ENCODE data around the gene CDK5R2.

Gene CDK5R2

GRCh38 chr2:218957671-218958070 is 1.8 kb upstream of the CDK5R2 start:
- TF ChIP-seq CTCF (conservative IDR thresholded peaks at IDR 0.05; ENCODE audit: control insufficient read depth, insufficient read depth, low read depth, low read length) = no peak
- H3K4me3 ChIP-seq (ENCODE audit: control insufficient read depth, low read depth, low read length) = no peak overlapping the region
- no peak for DNase-seq (ENCODE audit: low read depth)

GRCh38 chr2:218958276-218958675 is 1.2 kb upstream of the CDK5R2 start:
- no peak overlapping the region for H3K4me3 ChIP-seq (ENCODE audit: control insufficient read depth, low read depth, low read length)
- no peak for TF ChIP-seq CTCF (conservative IDR thresholded peaks at IDR 0.05; ENCODE audit: control insufficient read depth, insufficient read depth, low read depth, low read length)
- DNase-seq (ENCODE audit: low read depth) = no peak

GRCh38 chr2:218959761-218960308 is 369 bp downstream of the CDK5R2 start:
- H3K4me3 ChIP-seq (ENCODE audit: control insufficient read depth, low read depth, low read length) = no peak overlapping the region
- DNase-seq (ENCODE audit: low read depth) = no peak
- TF ChIP-seq CTCF (conservative IDR thresholded peaks at IDR 0.05; ENCODE audit: control insufficient read depth, insufficient read depth, low read depth, low read length) = no peak

- no peak for DNase-seq (ENCODE audit: low read depth)
- no peak for TF ChIP-seq CTCF (conservative IDR thresholded peaks at IDR 0.05; ENCODE audit: control insufficient read depth, insufficient read depth, low read depth, low read length)
- H3K4me3 ChIP-seq (ENCODE audit: control insufficient read depth, low read depth, low read length) = no peak overlapping the region
Observed at GRCh38 chr2:218960309-218961165, 1.1 kb downstream of the CDK5R2 start.

- H3K4me3 ChIP-seq (ENCODE audit: control insufficient read depth, low read depth, low read length) = no peak overlapping the region
- TF ChIP-seq CTCF (conservative IDR thresholded peaks at IDR 0.05; ENCODE audit: control insufficient read depth, insufficient read depth, low read depth, low read length) = no peak
Observed at GRCh38 chr2:218961229-218961628, 1.8 kb downstream of the CDK5R2 start.

GRCh38 chr2:218961651-218962570 is 2.4 kb downstream of the CDK5R2 start:
- no peak overlapping the region for H3K4me3 ChIP-seq (ENCODE audit: control insufficient read depth, low read depth, low read length)
- no peak for DNase-seq (ENCODE audit: low read depth)
- TF ChIP-seq CTCF (conservative IDR thresholded peaks at IDR 0.05; ENCODE audit: control insufficient read depth, insufficient read depth, low read depth, low read length) = no peak

More at GRCh38 chr2:218961229-218961628, 1.8 kb downstream of the CDK5R2 start:
- DNase-seq (ENCODE audit: low read depth) = no peak

Data from fibroblast of mammary gland (primary cell).